Activated CD4-positive, alpha-beta memory T cell treated with anti-CD3 and anti-CD28 coated beads, Interleukin-2, amount 10 ng/mL, durations not matched to agents 7 days and 5 days (primary cell): ENCODE data around the gene NEU3. TPM values are rescaled to one million over a fixed set of nuclear protein-coding genes. Genes with fewer than 3 reads are reported as not detected.
A peak's percentile ranks its signal among the peaks of the same experiment; 100 is the strongest.
"Not testable (repeated sequence)": the region's sequence is repeated elsewhere in the genome, so short reads cannot be mapped to it uniquely, and the experiment has no call there.

Experiments
- CTCF ChIA-PET: fragments of 350-600 bp; sonication (Branson Sonifier 250); formaldehyde crosslinking; loops from one replicate; lab custom pipeline; 2021; ENCODE audit warnings: antibody characterized with exemption, inconsistent platforms; lab: Charles Lee
- POLR2A ChIA-PET: fragments of 350-600 bp; sonication (Branson Sonifier 250); formaldehyde crosslinking; loops from one replicate; lab custom pipeline; 2021; ENCODE audit warnings: antibody characterized with exemption; lab: Charles Lee
- DNase-seq: peaks from one replicate; pipeline ENCODE4 v3.0.0-alpha.2; 2020
- H3K27ac Mint-ChIP-seq: one replicate; pipeline ENCODE4 v1.8.0; 2021; ENCODE audit warnings: mild to moderate bottlenecking, mixed read lengths
- H3K27me3 Mint-ChIP-seq: one replicate; pipeline ENCODE4 v1.8.0; 2021; ENCODE audit warnings: mixed read lengths
- H3K36me3 Mint-ChIP-seq: one replicate; pipeline ENCODE4 v1.8.0; 2021; ENCODE audit warnings: low read depth, mixed read lengths
- H3K4me1 Mint-ChIP-seq: one replicate; pipeline ENCODE4 v1.8.0; 2021; ENCODE audit warnings: mixed read lengths
- H3K4me3 Mint-ChIP-seq: one replicate; pipeline ENCODE4 v1.8.0; 2021; ENCODE audit warnings: mild to moderate bottlenecking, mixed read lengths
- H3K9me3 Mint-ChIP-seq: one replicate; pipeline ENCODE4 v1.8.0; 2021; ENCODE audit warnings: mixed read lengths
- total RNA-seq, 2 experiments: library from RNA; stranded (reverse); gene quantifications; one replicate each; pipeline ENCODE4 v1.2.3, GENCODE V29; 2021

The NEU3 gene
- total RNA-seq, 2 experiments from 2014 or later: 11.5 to 12.6 TPM

DNA sequence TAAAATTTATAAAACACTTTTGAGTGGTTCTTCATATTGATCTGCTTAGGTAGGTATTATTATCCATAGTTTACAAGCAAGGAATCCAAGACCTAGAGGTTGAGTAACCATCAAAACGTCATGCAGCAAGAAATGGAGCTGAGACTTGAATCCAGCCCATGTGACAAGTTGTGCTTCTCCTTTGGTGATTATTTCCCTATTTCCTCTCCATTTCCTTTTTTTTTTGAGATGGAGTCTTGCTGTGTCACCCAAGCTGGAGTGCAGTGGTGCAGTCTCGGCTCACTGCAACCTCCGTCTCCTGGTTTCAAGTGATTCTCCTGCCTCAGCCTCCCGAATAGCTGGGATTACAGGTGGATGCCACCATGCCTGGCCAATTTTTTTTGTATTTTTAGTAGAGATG lies 1.4 kb downstream of the NEU3 start:
- peak overlapping the region; percentile 22 for H3K4me3 Mint-ChIP-seq
- peaks cover 33% of the 10 kb centered on the region for H3K4me1 Mint-ChIP-seq
- H3K27me3 Mint-ChIP-seq, H3K36me3 Mint-ChIP-seq, H3K9me3 Mint-ChIP-seq, DNase-seq, H3K27ac Mint-ChIP-seq: not testable (repeated sequence)
- POLR2A ChIA-PET: interaction anchor here (1.2 to 1.7 kb wide), 2 partner anchors 25 to 61 kb away, joined by 4 to 8 read pairs; no protein-coding TSS in a partner anchor
- CTCF ChIA-PET: interaction anchor here (1.3 to 1.9 kb wide), 2 partner anchors 20 to 42 kb away, joined by 4 to 5 read pairs; no protein-coding TSS in a partner anchor

DNA sequence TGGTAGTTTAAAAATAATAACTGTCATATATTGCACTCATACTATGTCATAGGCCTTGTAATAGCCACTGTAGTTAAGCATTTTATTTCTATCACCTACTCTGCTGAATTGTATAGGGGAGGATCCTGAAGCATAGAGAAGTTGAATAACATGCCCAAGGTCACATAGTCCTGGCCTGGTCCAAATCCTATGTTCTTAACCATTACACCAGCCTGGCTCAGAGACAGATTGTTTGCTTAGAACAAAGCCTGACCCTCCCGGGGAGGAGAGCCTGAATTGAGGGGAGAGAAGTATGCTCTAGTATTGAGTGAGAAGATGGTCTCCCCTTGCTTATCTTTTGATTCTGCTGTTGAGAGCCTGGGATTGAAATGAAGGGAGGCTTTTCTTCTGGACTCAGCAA lies 2.2 kb downstream of the NEU3 start:
- POLR2A ChIA-PET: no interaction called here
- peaks cover 5% of the 10 kb centered on the region for H3K36me3 Mint-ChIP-seq
- H3K27me3 Mint-ChIP-seq: no peaks in the 10 kb centered on the region
- H3K27ac Mint-ChIP-seq: no peak overlapping the region
- no peaks in the 10 kb centered on the region for H3K9me3 Mint-ChIP-seq
- H3K4me3 Mint-ChIP-seq: no peak overlapping the region
- H3K4me1 Mint-ChIP-seq: peaks cover 33% of the 10 kb centered on the region
- DNase-seq: no peak
- CTCF ChIA-PET: interaction anchor here (1.3 kb wide), 1 partner anchor 32 kb away, joined by 3 read pairs; no protein-coding TSS in a partner anchor

DNA sequence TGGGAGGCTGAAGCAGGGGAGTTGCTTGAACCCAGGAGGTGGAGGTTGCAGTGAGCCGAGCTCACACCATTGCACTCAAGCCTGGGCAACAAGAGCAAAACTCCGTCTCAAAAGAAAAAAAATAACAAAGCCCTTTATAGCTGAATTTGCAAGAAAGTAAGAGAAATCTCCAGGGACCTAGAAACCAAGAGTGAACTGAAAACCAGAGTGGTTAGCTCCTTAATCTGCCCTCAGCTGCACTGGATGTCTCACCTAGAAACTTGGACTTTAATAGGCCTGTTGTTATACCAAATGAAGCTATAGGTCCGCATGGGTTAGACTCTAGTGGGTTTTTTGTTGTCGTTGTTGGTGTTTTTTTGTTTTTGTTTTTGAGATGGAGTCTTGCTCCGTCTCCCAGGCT lies 4.1 kb downstream of the NEU3 start:
- POLR2A ChIA-PET: no interaction called here
- H3K36me3 Mint-ChIP-seq: peaks cover 5% of the 10 kb centered on the region
- H3K9me3 Mint-ChIP-seq: no peaks in the 10 kb centered on the region
- DNase-seq: no peak
- no peaks in the 10 kb centered on the region for H3K27me3 Mint-ChIP-seq
- H3K4me1 Mint-ChIP-seq: peaks cover 33% of the 10 kb centered on the region
- H3K27ac Mint-ChIP-seq: no peak overlapping the region
- CTCF ChIA-PET: no interaction called here
- no peak overlapping the region for H3K4me3 Mint-ChIP-seq

DNA sequence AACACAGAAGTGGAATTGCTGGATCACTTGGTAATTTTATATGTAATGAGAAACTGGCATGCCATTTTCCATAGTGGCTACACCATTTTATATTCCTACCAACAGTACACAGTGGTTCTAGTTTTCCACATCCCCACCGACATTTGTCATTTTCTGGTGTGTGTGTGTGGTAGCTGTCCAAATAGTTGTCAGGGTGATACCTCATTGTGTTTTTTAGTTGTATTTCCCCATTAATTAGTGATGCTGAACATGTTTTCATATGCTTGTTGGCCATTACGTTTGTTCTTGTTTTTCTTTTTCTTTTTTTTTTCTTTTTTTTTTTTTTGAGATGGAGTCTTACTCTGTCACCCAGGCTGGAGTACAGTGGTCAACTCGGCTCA lies 12.2 kb downstream of the NEU3 start:
- no peak for DNase-seq
- Mint-ChIP-seq H3K27ac (no peak overlapping the region), H3K27me3 (no peaks in the 10 kb centered on the region), H3K9me3 (no peaks in the 10 kb centered on the region), H3K4me3 (no peak overlapping the region), H3K36me3 (peaks cover 26% of the 10 kb centered on the region), H3K4me1 (peaks cover 10% of the 10 kb centered on the region)
- ChIA-PET CTCF (interaction anchor here (1.4 to 2.4 kb wide), 3 partner anchors 22 to 71 kb away, joined by 3 to 7 read pairs (median 6); no protein-coding TSS in a partner anchor), POLR2A (interaction anchor here (2.0 kb wide), 1 partner anchor 12 kb away, joined by 7 read pairs; the partner anchor contains the start of gene NEU3)

DNA sequence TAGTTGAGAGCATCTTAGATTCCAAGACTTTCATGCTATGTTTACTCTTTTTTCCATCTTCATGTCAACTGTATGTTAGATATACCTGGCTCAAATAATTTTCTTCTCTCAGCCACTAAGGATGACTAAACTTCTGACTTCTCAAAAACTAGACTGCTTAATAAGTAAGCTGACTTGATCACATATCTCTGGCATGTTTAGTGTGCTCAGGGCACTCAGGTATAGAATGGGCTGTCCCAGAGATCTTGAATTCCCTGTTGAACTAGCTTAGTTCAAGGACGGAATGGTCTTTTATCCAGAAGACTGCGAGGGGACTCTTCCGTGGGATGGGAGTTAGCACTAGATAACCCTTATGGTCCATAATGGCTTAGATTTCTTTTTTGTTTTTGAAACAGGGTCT lies 13.0 kb downstream of the NEU3 start:
- Mint-ChIP-seq H3K27me3 (no peaks in the 10 kb centered on the region), H3K27ac (no peak overlapping the region), H3K9me3 (no peaks in the 10 kb centered on the region), H3K36me3 (peaks cover 33% of the 10 kb centered on the region), H3K4me1 (peaks cover 10% of the 10 kb centered on the region), H3K4me3 (no peak overlapping the region)
- POLR2A ChIA-PET: interaction anchor here (0.6 to 2.0 kb wide), 2 partner anchors 13 to 254 kb away, joined by 3 to 7 read pairs; partner anchors contain the start of gene NEU3
- DNase-seq: no peak
- CTCF ChIA-PET: interaction anchor here (1.1 to 2.4 kb wide), 4 partner anchors 14 to 72 kb away, joined by 3 to 7 read pairs (median 4); no protein-coding TSS in a partner anchor

DNA sequence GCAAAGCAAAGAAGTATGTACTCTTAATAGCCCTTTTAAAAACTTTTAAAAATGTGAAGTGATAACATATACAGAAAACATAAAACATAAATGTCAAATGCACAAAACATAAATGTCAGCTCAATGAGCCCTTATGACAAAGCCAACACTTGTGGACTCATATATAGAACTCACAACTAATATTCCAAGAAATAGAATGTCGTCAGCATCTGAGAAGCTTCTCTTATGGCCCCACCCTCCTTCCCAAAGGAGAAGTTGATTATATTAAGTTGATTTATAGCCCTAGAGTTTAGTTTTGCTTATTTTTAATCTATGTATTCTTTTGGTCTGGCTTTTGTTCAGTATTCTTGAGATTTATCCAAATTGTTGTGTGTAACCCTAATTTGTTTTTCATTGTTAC lies 13.8 kb downstream of the NEU3 start:
- ChIA-PET CTCF (interaction anchor here (1.1 to 2.4 kb wide), 3 partner anchors 15 to 73 kb away, joined by 3 to 7 read pairs (median 6); no protein-coding TSS in a partner anchor), POLR2A (interaction anchor here (2.0 kb wide), 1 partner anchor 14 kb away, joined by 7 read pairs; the partner anchor contains the start of gene NEU3)
- no peaks in the 10 kb centered on the region for H3K27me3 Mint-ChIP-seq
- peaks cover 10% of the 10 kb centered on the region for H3K4me1 Mint-ChIP-seq
- no peak for DNase-seq
- no peak overlapping the region for H3K4me3 Mint-ChIP-seq
- peaks cover 37% of the 10 kb centered on the region for H3K36me3 Mint-ChIP-seq
- H3K27ac Mint-ChIP-seq: no peak overlapping the region
- H3K9me3 Mint-ChIP-seq: no peaks in the 10 kb centered on the region

DNA sequence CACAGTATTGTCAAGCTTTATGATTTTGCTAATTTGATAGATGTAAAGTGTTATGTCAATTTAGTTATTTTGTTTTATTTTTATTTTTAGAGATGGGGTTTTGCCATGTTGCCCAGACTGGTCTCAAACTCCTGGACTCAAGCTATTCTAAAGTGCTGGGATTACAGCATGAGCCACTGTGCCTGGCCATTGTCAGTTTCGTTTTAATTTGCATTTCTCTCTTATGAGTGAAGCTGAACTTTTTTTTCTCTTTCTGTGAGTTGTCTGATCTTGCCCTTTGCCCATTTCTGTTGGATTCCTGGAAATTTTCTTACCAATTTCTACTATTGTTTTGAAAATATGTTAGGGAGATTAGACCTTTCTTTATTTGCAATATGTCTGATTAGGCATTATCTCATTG lies 15.5 kb downstream of the NEU3 start:
- Mint-ChIP-seq H3K27ac (no peak overlapping the region), H3K4me1 (peaks cover 10% of the 10 kb centered on the region), H3K36me3 (peaks cover 36% of the 10 kb centered on the region), H3K4me3 (no peak overlapping the region), H3K9me3 (no peaks in the 10 kb centered on the region), H3K27me3 (no peaks in the 10 kb centered on the region)
- ChIA-PET POLR2A (interaction anchor here (1.0 kb wide), 1 partner anchor 15 kb away, joined by 3 read pairs; the partner anchor contains the start of gene NEU3), CTCF (interaction anchor here (1.6 kb wide), 1 partner anchor 19 kb away, joined by 4 read pairs; no protein-coding TSS in a partner anchor)
- no peak for DNase-seq

DNA sequence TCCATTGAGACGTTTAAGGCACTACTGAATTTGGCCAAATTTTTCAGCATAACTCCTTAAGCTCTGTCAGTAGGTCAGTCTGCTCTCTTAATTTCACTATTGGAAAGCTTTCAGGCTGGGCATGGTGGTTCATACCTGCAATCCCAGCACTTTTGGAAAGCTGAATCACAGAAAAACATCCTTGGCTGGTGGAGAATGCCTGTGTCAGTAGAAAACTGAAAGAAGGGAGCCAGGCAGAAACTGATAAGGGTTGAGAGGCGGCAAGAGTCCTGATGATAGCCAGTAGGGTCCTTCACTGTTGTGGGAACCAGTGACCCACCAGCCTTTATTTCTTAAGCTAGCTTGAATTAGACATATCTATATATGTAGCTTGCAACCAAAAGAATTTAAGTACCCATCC lies 22.6 kb downstream of the NEU3 start:
- peaks cover 19% of the 10 kb centered on the region for H3K36me3 Mint-ChIP-seq
- H3K27me3 Mint-ChIP-seq: no peaks in the 10 kb centered on the region

DNA sequence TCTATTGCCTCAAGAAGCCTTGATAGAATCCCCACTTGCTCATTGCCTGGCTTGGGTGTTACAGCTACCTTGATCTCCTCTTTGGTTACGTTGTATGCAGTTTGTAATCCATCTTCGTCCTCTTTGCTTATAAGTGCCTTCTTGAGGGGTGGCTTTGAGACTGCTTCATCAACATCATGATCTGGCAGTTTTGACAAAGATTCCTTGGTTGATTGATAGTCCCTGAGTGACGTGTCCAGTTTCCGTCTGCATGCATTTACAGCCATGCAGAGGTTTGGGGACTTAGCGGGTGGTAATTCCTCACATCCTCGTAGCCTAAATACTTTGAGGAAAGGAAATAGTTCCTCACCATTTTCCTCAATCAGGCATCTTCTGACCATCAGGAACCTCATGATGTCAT lies 23.1 kb downstream of the NEU3 start:
- Mint-ChIP-seq H3K4me1 (no peaks in the 10 kb centered on the region), H3K36me3 (peaks cover 16% of the 10 kb centered on the region), H3K9me3 (no peaks in the 10 kb centered on the region), H3K4me3 (no peak overlapping the region), H3K27ac (no peak overlapping the region), H3K27me3 (no peaks in the 10 kb centered on the region)
- ChIA-PET CTCF (interaction anchor here (0.7 to 1.0 kb wide), 3 partner anchors 75 to 128 kb away, joined by 3 to 7 read pairs (median 3); no protein-coding TSS in a partner anchor), POLR2A (interaction anchor here (0.7 to 0.9 kb wide), 2 partner anchors 12 to 29 kb away, joined by 3 read pairs; no protein-coding TSS in a partner anchor)
- no peak for DNase-seq

More for the DNA sequence above, 22.6 kb downstream of the NEU3 start:
- DNase-seq: no peak
- Mint-ChIP-seq H3K4me1 (no peaks in the 10 kb centered on the region), H3K4me3 (no peak overlapping the region), H3K27ac (no peak overlapping the region), H3K9me3 (no peaks in the 10 kb centered on the region)
- POLR2A ChIA-PET: interaction anchor here (0.7 to 0.9 kb wide), 2 partner anchors 12 to 29 kb away, joined by 3 read pairs; no protein-coding TSS in a partner anchor
- CTCF ChIA-PET: interaction anchor here (0.7 to 1.5 kb wide), 4 partner anchors 22 to 128 kb away, joined by 3 to 7 read pairs (median 4); partner anchors contain the start of gene NEU3

DNA sequence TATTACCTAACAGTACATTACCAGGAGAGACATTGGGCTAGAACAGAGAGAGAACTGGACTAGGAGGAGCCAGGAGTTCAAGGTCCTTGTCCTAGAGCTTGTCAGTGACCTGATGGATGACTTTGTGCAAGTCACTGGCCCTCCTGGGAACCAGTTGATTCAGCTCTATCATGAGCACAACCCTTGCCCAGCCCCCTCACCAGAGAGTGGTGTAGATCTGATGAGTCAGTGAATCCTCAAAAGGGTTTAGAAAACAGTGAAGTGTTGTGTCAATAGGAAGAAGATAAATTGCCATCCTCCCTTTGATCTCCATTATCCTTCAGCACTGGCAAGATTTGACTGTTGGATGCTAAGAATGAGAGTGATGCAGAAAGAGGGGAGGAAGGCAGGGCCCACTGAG lies 24.3 kb downstream of the NEU3 start:
- CTCF ChIA-PET: interaction anchor here (0.9 kb wide), 1 partner anchor 10 kb away, joined by 6 read pairs; no protein-coding TSS in a partner anchor
- Mint-ChIP-seq H3K4me1 (no peaks in the 10 kb centered on the region), H3K36me3 (peaks cover 13% of the 10 kb centered on the region), H3K27me3 (no peaks in the 10 kb centered on the region), H3K4me3 (no peak overlapping the region), H3K27ac (no peak overlapping the region), H3K9me3 (peaks cover under 1% of the 10 kb centered on the region)
- POLR2A ChIA-PET: no interaction called here
- no peak for DNase-seq

DNA sequence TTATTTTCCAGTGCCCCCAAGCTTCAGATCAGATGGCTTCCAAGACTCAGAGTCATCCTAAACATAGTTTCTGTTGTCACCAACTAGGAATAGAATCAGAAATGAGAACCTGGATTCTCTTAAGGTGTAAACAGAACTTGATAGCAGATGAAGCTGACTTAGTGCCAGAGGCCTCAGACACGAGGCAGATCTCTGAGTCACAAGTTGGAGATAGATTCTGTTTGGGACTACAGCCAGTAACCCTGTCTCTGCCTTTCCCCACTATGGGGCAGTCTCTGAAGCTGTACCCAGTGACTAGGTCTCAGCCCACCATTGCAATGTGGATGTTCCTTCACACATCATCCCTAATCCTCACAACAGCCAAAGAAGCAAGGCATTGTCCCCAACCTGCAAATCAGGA lies 25.4 kb downstream of the NEU3 start:
- Mint-ChIP-seq H3K4me1 (no peaks in the 10 kb centered on the region), H3K4me3 (no peak overlapping the region), H3K36me3 (peaks cover 17% of the 10 kb centered on the region), H3K27ac (no peak overlapping the region), H3K27me3 (no peaks in the 10 kb centered on the region), H3K9me3 (peaks cover 3% of the 10 kb centered on the region)
- ChIA-PET POLR2A (no interaction called here), CTCF (interaction anchor here (0.5 to 1.8 kb wide), 3 partner anchors 8 to 276 kb away, joined by 3 to 10 read pairs (median 3); no protein-coding TSS in a partner anchor)
- DNase-seq: no peak

DNA sequence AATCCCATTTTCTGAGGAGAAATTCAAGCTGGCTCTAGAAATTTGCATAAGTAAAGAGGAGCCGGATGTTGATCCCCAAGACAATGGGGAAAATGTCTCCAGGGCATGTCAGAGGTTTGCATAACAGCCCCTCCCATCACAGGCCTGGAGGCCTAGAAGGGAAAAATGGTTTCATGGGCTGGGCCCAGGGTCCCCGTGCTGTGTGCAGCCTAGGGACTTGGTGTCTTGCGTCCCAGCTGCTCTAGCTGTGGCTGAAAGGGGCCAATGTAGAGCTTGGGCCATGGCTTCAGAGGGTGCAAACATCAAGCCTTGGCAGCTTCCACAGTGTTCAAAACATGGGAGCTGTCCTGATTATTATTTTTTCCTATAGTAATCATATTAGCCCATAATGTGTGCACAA lies 30.5 kb downstream of the NEU3 start:
- H3K36me3 Mint-ChIP-seq: peaks cover 11% of the 10 kb centered on the region
- H3K4me3 Mint-ChIP-seq, H3K27me3 Mint-ChIP-seq, DNase-seq, H3K9me3 Mint-ChIP-seq, H3K27ac Mint-ChIP-seq, H3K4me1 Mint-ChIP-seq, POLR2A ChIA-PET: not testable (repeated sequence)
- CTCF ChIA-PET: interaction anchor here (1.4 kb wide), 1 partner anchor 12 kb away, joined by 3 read pairs; no protein-coding TSS in a partner anchor

DNA sequence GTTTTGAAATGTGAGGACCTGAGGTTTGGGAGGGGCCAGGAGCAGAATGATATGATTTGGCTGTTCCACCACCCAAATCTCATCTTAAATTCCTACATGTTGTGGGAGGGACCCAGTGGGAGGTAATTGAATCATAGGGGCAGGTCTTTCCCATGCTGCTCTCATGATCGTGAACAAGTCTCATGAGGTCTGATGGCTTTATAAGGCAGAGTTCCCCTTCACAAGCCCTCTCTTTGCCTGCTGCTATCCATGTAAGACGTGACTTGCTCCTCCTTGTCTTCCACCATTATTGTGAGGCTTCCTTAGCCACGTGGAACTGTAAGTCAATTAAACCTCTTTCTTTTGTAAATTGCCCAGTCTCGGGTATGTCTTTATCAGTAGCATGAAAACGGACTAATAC lies 31.6 kb downstream of the NEU3 start:
- DNase-seq, H3K4me1 Mint-ChIP-seq, H3K9me3 Mint-ChIP-seq, H3K4me3 Mint-ChIP-seq, H3K27ac Mint-ChIP-seq, POLR2A ChIA-PET, H3K27me3 Mint-ChIP-seq: not testable (repeated sequence)
- peaks cover 11% of the 10 kb centered on the region for H3K36me3 Mint-ChIP-seq
- CTCF ChIA-PET: interaction anchor here (1.4 to 4.3 kb wide), 3 partner anchors 11 to 228 kb away, joined by 3 to 49 read pairs (median 16); no protein-coding TSS in a partner anchor
